Lung (tissue), 16 donors: ENCODE results near the gene ARHGAP1. TPM values are rescaled to one million over a fixed set of nuclear protein-coding genes. Genes with fewer than 3 reads are reported as not detected.

Experiments
- ATAC-seq: fragments of 200-7000 bp; cut with Tn5 transposase; one replicate; pipeline ENCODE4 v1.9.1; 2020; ENCODE audit warnings: moderate number of reproducible peaks; ENCODE audit not compliant: insufficient read depth, low FRiP score
- DNase-seq, 3 donors: peaks; one replicate each; pipeline ENCODE4 v3.0.0-alpha.2; 2013 to 2017
- H3K27ac ChIP-seq, 2 donors: one replicate each; pipeline ENCODE4 v1.5.1; 2013; ENCODE audit warnings: mild to moderate bottlenecking in 2 of 2, moderate library complexity in 2 of 2, control low read depth in 1 of 2, inconsistent platforms in 1 of 2, low read depth in 1 of 2, low read length in 1 of 2
- H3K27me3 ChIP-seq, 3 donors: one replicate each; pipeline ENCODE4 v1.5.1; 2013; ENCODE audit warnings: low read length in 2 of 3; ENCODE audit not compliant: control insufficient read depth in 3 of 3, insufficient read depth in 3 of 3
- H3K36me3 ChIP-seq, 4 donors: one replicate each; pipeline ENCODE4 v1.5.1; 2013; ENCODE audit warnings: low read length in 4 of 4, mild to moderate bottlenecking in 1 of 4, moderate library complexity in 1 of 4; ENCODE audit not compliant: control insufficient read depth in 4 of 4, insufficient read depth in 4 of 4
- H3K4me1 ChIP-seq, 5 donors: one replicate each; pipeline ENCODE4 v1.5.1; 2013; ENCODE audit warnings: low read length in 5 of 5, mild to moderate bottlenecking in 2 of 5, moderate library complexity in 1 of 5; ENCODE audit not compliant: control insufficient read depth in 5 of 5, insufficient read depth in 5 of 5
- H3K4me3 ChIP-seq: one replicate; pipeline ENCODE4 v1.5.1; 2013; ENCODE audit warnings: mild to moderate bottlenecking, control low read depth, moderate library complexity
- H3K9ac ChIP-seq, 2 donors: one replicate each; pipeline ENCODE4 v1.5.1; 2013; ENCODE audit warnings: low read length in 2 of 2, control low read depth in 1 of 2; ENCODE audit not compliant: insufficient read depth in 1 of 2
- H3K9me3 ChIP-seq, 4 donors: one replicate each; pipeline ENCODE4 v1.5.1; 2013; ENCODE audit warnings: low read length in 3 of 4, mild to moderate bottlenecking in 1 of 4, moderate library complexity in 1 of 4; ENCODE audit not compliant: control insufficient read depth in 4 of 4, insufficient read depth in 3 of 4
- CTCF ChIP-seq: IDR thresholded peaks from 2 replicates; pipeline ENCODE4 v1.5.1; 2012; ENCODE audit warnings: mild to moderate bottlenecking; ENCODE audit errors: control extremely low read depth, extremely low read depth
- WGBS, 2 donors: extraction: QIAGEN DNeasy Blood & Tissue Kit; methylation state at CpG; one replicate each; pipeline ENCODE4 v1.1.7; 2013; 5-methylcytosine and 5-hydroxymethylcytosine counted together
- long read RNA-seq, 5 donors: transcript quantifications; one replicate each; lab custom pipeline, GENCODE V29; 2026
- polyA plus RNA-seq, 2 donors: library from polyadenylated mRNA; stranded (reverse); fragments of 200-250 nt; gene quantifications; one replicate each; pipeline ENCODE4 v1.2.1, GENCODE V29; 2013
- total RNA-seq, 2 donors: library from RNA; depleted of rRNA in 1 of 2; stranded (reverse); fragments of >200 nt in 1 of 2; gene quantifications; one replicate each; pipeline ENCODE4 v1.2.1, GENCODE V29; 2014 to 2021
- donor health status: control.
- donor health status: control.
- donor health status: Bipolar disorder and iron deficiency.
- donor health status: healthy.
- donor health status: DM: yes; HTN: yes; CAD: no.

ARHGAP1 gene
- 10 to 100 TPM; 41.5 to 87.9 TPM for total RNA-seq
- 10 to 100 TPM; 23.3 to 31.7 TPM for polyA plus RNA-seq
- long read RNA-seq, donor 1, transcript ARHGAP1-207 (4 exons, 901 nt) = minor isoform, 6 of 31 reads
- long read RNA-seq, donor 1, transcript ARHGAP1-201 (13 exons, 3,375 nt) = major isoform, 15 of 31 reads
- long read RNA-seq, donor 1, partial matches to known transcripts = 10 of 31 reads
- long read RNA-seq, donor 1, other reads (novel, unspliced or antisense) = 0 of 31 reads
- long read RNA-seq, donor 2, partial matches to known transcripts = 0 of 6 reads
- long read RNA-seq, donor 2, other reads (novel, unspliced or antisense) = 0 of 6 reads
- long read RNA-seq, donor 3, transcript ARHGAP1-201 (13 exons, 3,375 nt) = major isoform, 9 of 14 reads
- long read RNA-seq, donor 3, transcript ARHGAP1-207 (4 exons, 901 nt) = minor isoform, 5 of 14 reads
- long read RNA-seq, donor 3, partial matches to known transcripts = 0 of 14 reads
- long read RNA-seq, donor 3, other reads (novel, unspliced or antisense) = 0 of 14 reads
- long read RNA-seq, donor 4, transcript ARHGAP1-201 (13 exons, 3,375 nt) = major isoform, 7 of 10 reads
- long read RNA-seq, donor 4, partial matches to known transcripts = 0 of 10 reads
- long read RNA-seq, donor 4, other reads (novel, unspliced or antisense) = 0 of 10 reads
- long read RNA-seq, donor 5, transcript ARHGAP1-201 (13 exons, 3,375 nt) = major isoform, 12 of 29 reads
- long read RNA-seq, donor 5, transcript ARHGAP1-207 (4 exons, 901 nt) = minor isoform, 10 of 29 reads
- long read RNA-seq, donor 5, partial matches to known transcripts = 7 of 29 reads
- long read RNA-seq, donor 5, other reads (novel, unspliced or antisense) = 0 of 29 reads

- peaks cover 22 to 36% (median 29%) of the 10 kb centered on the region in 4 donors for H3K36me3 ChIP-seq
- WGBS, 2 donors = 0 to 1% methylated on average over 43 to 44 of the region's 44 CpGs
- peak; percentile 98 to 99 (median 99) for DNase-seq
- H3K9me3 ChIP-seq = no peaks in the 10 kb centered on the region
- peaks cover 0 to 18% (median 9%) of the 10 kb centered on the region in 5 donors for H3K4me1 ChIP-seq
- H3K27me3 ChIP-seq = no peaks in the 10 kb centered on the region
- peak within 1 kb of the TSS; percentile 75 for H3K4me3 ChIP-seq
- peak within 1 kb of the TSS; percentile 58 to 84 for H3K9ac ChIP-seq
- peak; percentile 98 for ATAC-seq
- TF ChIP-seq CTCF = no peak
- peak within 1 kb of the TSS; percentile 83 to 93 for H3K27ac ChIP-seq
These were observed at the start of gene ARHGAP1, which contains the start of gene ZNF408 for GRCh38 chr11:46700241-46701077. TSS of gene ARHGAP1 (minus strand) at chr11:46700619. CDS start at chr11:46696107, 4,512 bp downstream. TSS of gene ZNF408 (plus strand) at chr11:46701031. CDS start at chr11:46701048, 17 bp downstream.

DNA sequence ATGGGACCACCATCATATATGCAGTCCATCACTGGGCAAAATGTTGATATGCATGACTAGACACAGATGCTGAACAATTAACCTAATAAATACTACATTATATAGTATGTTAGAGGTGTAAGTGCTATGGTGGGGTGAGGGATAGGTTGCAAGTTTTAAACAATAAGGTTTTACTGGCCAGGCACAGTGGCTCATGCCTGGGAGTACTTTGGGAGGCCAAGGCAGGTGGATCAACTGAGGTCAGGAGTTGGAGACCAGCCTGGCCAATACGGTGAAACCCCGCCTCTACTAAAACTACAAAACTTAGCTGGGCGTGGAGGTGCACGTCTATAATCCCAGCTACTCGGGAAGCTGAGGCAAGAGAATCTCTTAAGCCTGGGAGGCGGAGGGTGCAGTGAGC is 46.7 kb upstream of the ARHGAP1 start:
- TF ChIP-seq CTCF = no peak
- H3K4me1 ChIP-seq = no peaks in the 10 kb centered on the region
- H3K9ac ChIP-seq = no peak overlapping the region
- H3K36me3 ChIP-seq = peaks cover 43 to 64% (median 59%) of the 10 kb centered on the region in 4 donors
- no peak for ATAC-seq
- no peaks in the 10 kb centered on the region for H3K27me3 ChIP-seq
- no peak overlapping the region for H3K4me3 ChIP-seq
- DNase-seq = no peak
- 91 to 96% methylated on average over 6 of the region's 6 CpGs for WGBS, 2 donors
- no peak overlapping the region for H3K27ac ChIP-seq
- H3K9me3 ChIP-seq = no peaks in the 10 kb centered on the region

GRCh38 chr11:46745995-46746394 is 45.6 kb upstream of the ARHGAP1 start:
- no peak for TF ChIP-seq CTCF
- Histone ChIP-seq H3K9ac (no peak overlapping the region), H3K4me1 (no peaks in the 10 kb centered on the region), H3K27me3 (no peaks in the 10 kb centered on the region), H3K36me3 (peaks cover 44 to 60% (median 56%) of the 10 kb centered on the region in 4 donors), H3K9me3 (no peaks in the 10 kb centered on the region), H3K27ac (no peak overlapping the region), H3K4me3 (no peak overlapping the region)
- 93 to 94% methylated on average over 3 of the region's 3 CpGs for WGBS, 2 donors
- DNase-seq = no peak
- ATAC-seq = no peak
